Measurements from ENCODE around the gene NPLOC4. TPM values are rescaled to one million over a fixed set of nuclear protein-coding genes. Genes with fewer than 3 reads are reported as not detected.

The NPLOC4 gene
- total and polyA plus RNA-seq, 9 of the 15 experiments (the other 6 are each of a cell fraction or from before 2014, with no cell fraction given) = 1.5 to 116 (median 64.5) TPM

DNA sequence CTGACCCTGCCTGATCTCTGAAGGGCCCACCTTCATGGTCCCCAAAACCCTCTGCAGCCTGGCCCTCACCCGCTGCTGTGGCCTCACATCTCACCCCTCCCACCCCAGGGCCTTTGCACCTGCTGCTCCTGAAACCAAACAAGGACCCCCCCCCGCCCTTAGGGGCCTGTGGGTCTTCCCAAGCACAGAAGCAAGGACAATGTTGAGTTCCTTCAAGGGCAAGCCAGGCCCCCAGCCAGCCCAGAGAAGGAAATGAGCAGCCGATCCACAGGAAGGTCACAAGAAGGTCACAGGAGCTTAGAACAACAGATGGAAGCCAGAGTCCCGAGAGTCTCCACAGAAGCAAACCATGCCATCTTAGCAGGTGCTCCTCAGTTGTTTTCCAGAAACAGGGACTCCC, 19.9 kb upstream of the NPLOC4 start (continued):
- TF ChIP-seq, protein P1, sequence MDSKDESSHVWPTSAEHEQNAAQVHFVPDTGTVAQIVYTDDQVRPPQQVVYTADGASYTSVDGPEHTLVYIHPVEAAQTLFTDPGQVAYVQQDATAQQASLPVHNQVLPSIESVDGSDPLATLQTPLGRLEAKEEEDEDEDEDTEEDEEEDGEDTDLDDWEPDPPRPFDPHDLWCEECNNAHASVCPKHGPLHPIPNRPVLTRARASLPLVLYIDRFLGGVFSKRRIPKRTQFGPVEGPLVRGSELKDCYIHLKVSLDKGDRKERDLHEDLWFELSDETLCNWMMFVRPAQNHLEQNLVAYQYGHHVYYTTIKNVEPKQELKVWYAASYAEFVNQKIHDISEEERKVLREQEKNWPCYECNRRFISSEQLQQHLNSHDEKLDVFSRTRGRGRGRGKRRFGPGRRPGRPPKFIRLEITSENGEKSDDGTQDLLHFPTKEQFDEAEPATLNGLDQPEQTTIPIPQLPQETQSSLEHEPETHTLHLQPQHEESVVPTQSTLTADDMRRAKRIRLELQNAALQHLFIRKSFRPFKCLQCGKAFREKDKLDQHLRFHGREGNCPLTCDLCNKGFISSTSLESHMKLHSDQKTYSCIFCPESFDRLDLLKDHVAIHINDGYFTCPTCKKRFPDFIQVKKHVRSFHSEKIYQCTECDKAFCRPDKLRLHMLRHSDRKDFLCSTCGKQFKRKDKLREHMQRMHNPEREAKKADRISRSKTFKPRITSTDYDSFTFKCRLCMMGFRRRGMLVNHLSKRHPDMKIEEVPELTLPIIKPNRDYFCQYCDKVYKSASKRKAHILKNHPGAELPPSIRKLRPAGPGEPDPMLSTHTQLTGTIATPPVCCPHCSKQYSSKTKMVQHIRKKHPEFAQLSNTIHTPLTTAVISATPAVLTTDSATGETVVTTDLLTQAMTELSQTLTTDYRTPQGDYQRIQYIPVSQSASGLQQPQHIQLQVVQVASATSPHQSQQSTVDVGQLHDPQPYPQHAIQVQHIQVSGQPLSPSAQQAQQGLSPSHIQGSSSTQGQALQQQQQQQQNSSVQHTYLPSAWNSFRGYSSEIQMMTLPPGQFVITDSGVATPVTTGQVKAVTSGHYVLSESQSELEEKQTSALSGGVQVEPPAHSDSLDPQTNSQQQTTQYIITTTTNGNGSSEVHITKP (IDR thresholded peaks at IDR 0.05; ENCODE audit: partially characterized antibody) = peak; percentile 56
- TF ChIP-seq PHB2 (IDR thresholded peaks at IDR 0.05; ENCODE audit: low read depth) (no peak), THAP7 (CRISPR knock-in tag; IDR thresholded peaks at IDR 0.05) (no peak), ZZZ3 (IDR thresholded peaks at IDR 0.05) (no peak), ARID1B (IDR thresholded peaks at IDR 0.05) (no peak), CHD2 (IDR thresholded peaks at IDR 0.05; ENCODE audit: low read depth, low read length) (no peak), ESRRA (IDR thresholded peaks at IDR 0.05; ENCODE audit: borderline replicate concordance, low read depth) (peak; percentile 52; the same call in 1 of the 2 replicates)

All from K562 (cell line).